ENCODE measurements around the gene GLG1.
A peak's percentile ranks its signal among the peaks of the same experiment; 100 is the strongest.

- TF ChIP-seq CTCF (conservative IDR thresholded peaks at IDR 0.05; ENCODE audit: low read depth, low read length): peak; percentile 76
- no peak for TF ChIP-seq EZH2 (IDR thresholded peaks at IDR 0.05; ENCODE audit: borderline replicate concordance, low read depth, low read length, poor library complexity, severe bottlenecking)
Measured at GRCh38 chr16:74623214-74623838, 16.4 kb upstream of the GLG1 start.

Data from A673 (cell line).